WTC11 (cell line): Measurements from ENCODE around the gene FAM174B. TPM values are rescaled to one million over a fixed set of nuclear protein-coding genes. Genes with fewer than 3 reads are reported as not detected.

Experiments used
- ATAC-seq: fragments of 200-7000 bp; cut with Tn5 transposase; 2 replicates; pipeline ENCODE4 v1.10.0; 2021; ENCODE audit warnings: mild to moderate bottlenecking, moderate library complexity
- CTCF ChIA-PET: fragments of 300-600 bp; sonication (Branson Sonifier 250); formaldehyde crosslinking; loops from one replicate; lab custom pipeline; 2021; ENCODE audit warnings: antibody characterized with exemption; lab: Charles Lee
- POLR2A ChIA-PET: fragments of 350-600 bp; sonication (Branson Sonifier 250); formaldehyde crosslinking; loops from one replicate; lab custom pipeline; 2021; ENCODE audit warnings: antibody characterized with exemption; lab: Charles Lee
- DNase-seq: peaks from one replicate; pipeline ENCODE4 v3.0.0; 2021; ENCODE audit warnings: low spot score
- H3K27ac Mint-ChIP-seq: 2 replicates; pipeline ENCODE4 v1.8.0; 2021; ENCODE audit warnings: mixed read lengths
- H3K27me3 Mint-ChIP-seq: 2 replicates; pipeline ENCODE4 v1.8.0; 2021; ENCODE audit warnings: low read depth, mild to moderate bottlenecking, moderate library complexity, mixed read lengths
- H3K36me3 Mint-ChIP-seq: 2 replicates; pipeline ENCODE4 v1.8.0; 2021; ENCODE audit warnings: mixed read lengths
- H3K4me1 Mint-ChIP-seq: 2 replicates; pipeline ENCODE4 v1.8.0; 2022; ENCODE audit warnings: mixed read lengths
- H3K4me3 Mint-ChIP-seq: 2 replicates; pipeline ENCODE4 v1.8.0; 2021; ENCODE audit warnings: mild to moderate bottlenecking, moderate library complexity, mixed read lengths
- H3K9me3 Mint-ChIP-seq: 2 replicates; pipeline ENCODE4 v1.8.0; 2021; ENCODE audit warnings: mixed read lengths
- ARID4B ChIP-seq: sonication (generic); formaldehyde crosslinking; IDR thresholded peaks from 2 replicates; pipeline ENCODE4 v1.8.0; 2023; ENCODE audit warnings: missing genetic modification reagents, mild to moderate bottlenecking, borderline replicate concordance
- ATF1 ChIP-seq: sonication (generic); formaldehyde crosslinking; IDR thresholded peaks from 2 replicates; pipeline ENCODE4 v1.8.1; 2023; ENCODE audit warnings: mild to moderate bottlenecking, moderate library complexity, missing genetic modification reagents
- E2F1 ChIP-seq: sonication (generic); formaldehyde crosslinking; IDR thresholded peaks from 2 replicates; pipeline ENCODE4 v1.8.0; 2022; ENCODE audit warnings: mild to moderate bottlenecking, missing genetic modification reagents
- E2F4 ChIP-seq: sonication (generic); formaldehyde crosslinking; IDR thresholded peaks from 2 replicates; pipeline ENCODE4 v1.8.1; 2022; ENCODE audit warnings: low read depth, mild to moderate bottlenecking, moderate library complexity, missing genetic modification reagents, borderline replicate concordance
- ELF4 ChIP-seq: sonication (generic); formaldehyde crosslinking; IDR thresholded peaks from 2 replicates; pipeline ENCODE4 v1.8.1; 2022; ENCODE audit warnings: low read depth, mild to moderate bottlenecking, moderate library complexity, missing genetic modification reagents
- ESRRA ChIP-seq: sonication (generic); formaldehyde crosslinking; IDR thresholded peaks from 2 replicates; pipeline ENCODE4 v1.8.1; 2022; ENCODE audit warnings: mild to moderate bottlenecking, missing genetic modification reagents, borderline replicate concordance
- HMGXB4 ChIP-seq: sonication (generic); formaldehyde crosslinking; IDR thresholded peaks from 2 replicates; pipeline ENCODE4 v1.8.1; 2023; ENCODE audit warnings: mild to moderate bottlenecking, moderate library complexity, missing genetic modification reagents
- JAZF1 ChIP-seq: fragments of 250-450 bp; sonication (Bioruptor Pico); IDR thresholded peaks from 2 replicates; pipeline ENCODE4 v1.9.0; 2021; ENCODE audit warnings: moderate library complexity, mild to moderate bottlenecking, inconsistent platforms
- MLX ChIP-seq: sonication (generic); formaldehyde crosslinking; IDR thresholded peaks from 2 replicates; pipeline ENCODE4 v1.8.1; 2023; ENCODE audit warnings: mild to moderate bottlenecking, missing genetic modification reagents, moderate library complexity
- MYBL2 ChIP-seq: sonication (generic); formaldehyde crosslinking; IDR thresholded peaks from 2 replicates; pipeline ENCODE4 v1.8.1; 2023; ENCODE audit warnings: mild to moderate bottlenecking, moderate library complexity, missing genetic modification reagents
- NFYB ChIP-seq: sonication (generic); formaldehyde crosslinking; conservative IDR thresholded peaks from 2 replicates; pipeline ENCODE4 v1.8.0; 2022; ENCODE audit warnings: low read depth, missing genetic modification reagents
- NR1H2 ChIP-seq: sonication (generic); formaldehyde crosslinking; IDR thresholded peaks from 2 replicates; pipeline ENCODE4 v1.9.0; 2021; ENCODE audit warnings: mild to moderate bottlenecking, moderate library complexity, missing genetic modification reagents
- OVOL2 ChIP-seq: fragments of 250-450 bp; sonication (Bioruptor Pico); IDR thresholded peaks from 2 replicates; pipeline ENCODE4 v1.9.0; 2021; ENCODE audit warnings: mild to moderate bottlenecking, borderline replicate concordance
- SMAD4 ChIP-seq: sonication (generic); formaldehyde crosslinking; IDR thresholded peaks from 2 replicates; pipeline ENCODE4 v1.8.0; 2022; ENCODE audit warnings: mild to moderate bottlenecking, missing genetic modification reagents
- total RNA-seq: library from RNA; stranded (reverse); gene quantifications from 3 replicates; pipeline ENCODE4 v1.2.3, GENCODE V29; 2021
- TF ChIP-seq, protein P1 (sequence below): fragments of 250-450 bp; sonication (Bioruptor Pico); IDR thresholded peaks from 2 replicates; pipeline ENCODE4 v2.1.2; 2022; ENCODE audit warnings: mild to moderate bottlenecking, moderate library complexity

FAM174B gene
- total RNA-seq, 1 experiment from 2014 or later, result 22.1 TPM

DNA sequence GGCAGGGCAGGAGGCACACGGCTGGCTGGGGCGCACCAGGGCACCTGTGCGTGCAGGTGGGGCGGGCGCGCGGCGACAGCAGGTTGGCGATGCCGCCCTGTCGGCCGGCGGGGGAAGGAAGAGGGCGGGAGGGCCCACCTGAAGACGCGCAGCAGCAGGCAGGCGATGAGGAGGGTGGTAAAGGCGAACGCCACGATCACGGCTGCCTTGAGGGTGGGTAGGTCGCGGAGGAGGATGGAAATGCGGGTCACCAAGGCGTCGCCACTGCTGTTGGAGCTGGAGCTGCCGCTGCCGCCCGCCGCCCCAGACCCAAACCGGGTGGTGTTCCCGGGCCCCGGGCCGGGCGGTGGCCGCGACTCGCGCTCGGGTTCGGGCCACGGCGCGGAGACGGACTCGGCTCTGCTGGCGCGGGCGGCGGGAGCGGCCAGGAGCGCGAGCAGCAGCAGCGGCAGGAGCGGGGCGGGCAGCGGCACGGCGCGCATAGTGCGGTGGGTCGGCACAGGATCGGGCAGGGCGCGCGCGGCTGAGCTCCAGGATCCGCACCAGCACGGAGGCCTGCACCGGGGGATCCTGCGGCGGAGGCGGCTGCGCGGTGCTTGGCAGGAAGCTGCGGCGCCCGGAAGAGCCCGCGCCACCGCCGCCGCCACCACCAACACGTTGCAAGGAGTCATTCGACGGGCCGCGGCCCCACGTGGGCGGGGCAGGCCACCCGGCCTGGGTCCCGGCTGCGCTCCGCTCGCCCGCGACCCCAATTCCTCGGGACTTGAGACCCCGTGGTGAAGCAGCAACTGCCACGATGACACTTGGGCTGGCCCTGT lies at the start of gene FAM174B (continued):
- TF ChIP-seq ARID4B, result 0 out of 2 replicates have a peak, but pooled peaks have one; percentile 87
- peak; percentile 72 for TF ChIP-seq ESRRA (CRISPR knock-in tag)
- TF ChIP-seq, protein P1, sequence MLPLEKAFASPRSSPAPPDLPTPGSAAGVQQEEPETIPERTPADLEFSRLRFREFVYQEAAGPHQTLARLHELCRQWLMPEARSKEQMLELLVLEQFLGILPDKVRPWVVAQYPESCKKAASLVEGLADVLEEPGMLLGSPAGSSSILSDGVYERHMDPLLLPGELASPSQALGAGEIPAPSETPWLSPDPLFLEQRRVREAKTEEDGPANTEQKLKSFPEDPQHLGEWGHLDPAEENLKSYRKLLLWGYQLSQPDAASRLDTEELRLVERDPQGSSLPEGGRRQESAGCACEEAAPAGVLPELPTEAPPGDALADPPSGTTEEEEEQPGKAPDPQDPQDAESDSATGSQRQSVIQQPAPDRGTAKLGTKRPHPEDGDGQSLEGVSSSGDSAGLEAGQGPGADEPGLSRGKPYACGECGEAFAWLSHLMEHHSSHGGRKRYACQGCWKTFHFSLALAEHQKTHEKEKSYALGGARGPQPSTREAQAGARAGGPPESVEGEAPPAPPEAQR (CRISPR knock-in tag), result no peak
- no peak for TF ChIP-seq ATF1
- TF ChIP-seq MYBL2 (CRISPR knock-in tag), result peak; percentile 94
- peak; percentile 34; the same call in 1 of the 2 replicates for TF ChIP-seq HMGXB4 (CRISPR knock-in tag)
- TF ChIP-seq NFYB (CRISPR knock-in tag), result peak; percentile 43; the same call in 1 of the 2 replicates
- peak; percentile 67; the same call in 1 of the 2 replicates for TF ChIP-seq E2F4 (CRISPR knock-in tag)
- no peak for TF ChIP-seq MLX

- no peaks in the 10 kb centered on the region; the same call in 1 of the 2 replicates for H3K27me3 Mint-ChIP-seq
- ChIA-PET CTCF (interaction anchor here (1.0 to 3.3 kb wide), 3 partner anchors 18 to 20 kb away, joined by 3 to 18 read pairs (median 16); no protein-coding TSS in a partner anchor), POLR2A (no interaction called here)
- no peak overlapping the region for H3K27ac Mint-ChIP-seq
- ATAC-seq (no peak), DNase-seq (no peak)
- H3K4me3 Mint-ChIP-seq, result no peak overlapping the region
- H3K9me3 Mint-ChIP-seq, result peaks cover 25% of the 10 kb centered on the region
- no peak for TF ChIP-seq NR1H2
- no peak for TF ChIP-seq JAZF1 (CRISPR knock-in tag)
- no peak for TF ChIP-seq E2F1 (CRISPR knock-in tag)
- no peak for TF ChIP-seq ELF4 (CRISPR knock-in tag)
- no peak for TF ChIP-seq OVOL2 (CRISPR knock-in tag)
- no peak for TF ChIP-seq SMAD4 (CRISPR knock-in tag)
- H3K4me1 Mint-ChIP-seq, result peaks cover 2% of the 10 kb centered on the region; the same call in 1 of the 2 replicates
- peaks cover 7% of the 10 kb centered on the region for H3K36me3 Mint-ChIP-seq
Measured at GRCh38 chr15:92696096-92696495, 40.5 kb upstream of the FAM174B start.
